ENCODE data around the gene APOL5. TPM values are rescaled to one million over a fixed set of nuclear protein-coding genes. Genes with fewer than 3 reads are reported as not detected.
"Not testable (repeated sequence)": the region's sequence is repeated elsewhere in the genome, so short reads cannot be mapped to it uniquely, and the experiment has no call there.

The APOL5 gene
- total RNA-seq, 1 donor from 2014 or later: not detected

GRCh38 chr22:35697142-35697541, 20.5 kb upstream of the APOL5 start:
- TF ChIP-seq CTCF (IDR thresholded peaks at IDR 0.05; ENCODE audit: partially characterized antibody, unreplicated experiment): no peak
- no peak overlapping the region for H3K4me3 Mint-ChIP-seq (ENCODE audit: unreplicated experiment)
- H3K36me3 Mint-ChIP-seq (ENCODE audit: unreplicated experiment): peaks cover 6% of the 10 kb centered on the region
- peaks cover 5% of the 10 kb centered on the region for H3K27me3 Mint-ChIP-seq (ENCODE audit: unreplicated experiment)
- DNase-seq: no peak
- no peak overlapping the region for H3K27ac Mint-ChIP-seq (ENCODE audit: unreplicated experiment)
- H3K4me1 Mint-ChIP-seq (ENCODE audit: low read depth, unreplicated experiment): no peaks in the 10 kb centered on the region
- H3K9me3 Mint-ChIP-seq (ENCODE audit: unreplicated experiment): no peaks in the 10 kb centered on the region

- not testable (repeated sequence) for H3K4me1 Mint-ChIP-seq (ENCODE audit: low read depth, unreplicated experiment); H3K36me3 Mint-ChIP-seq (ENCODE audit: unreplicated experiment); DNase-seq; H3K4me3 Mint-ChIP-seq (ENCODE audit: unreplicated experiment); H3K27ac Mint-ChIP-seq (ENCODE audit: unreplicated experiment); H3K9me3 Mint-ChIP-seq (ENCODE audit: unreplicated experiment); H3K27me3 Mint-ChIP-seq (ENCODE audit: unreplicated experiment)
These were observed 17.8 kb upstream of the APOL5 start for GRCh38 chr22:35699852-35700251.

- Mint-ChIP-seq H3K36me3 (ENCODE audit: unreplicated experiment) (no peaks in the 10 kb centered on the region), H3K4me1 (ENCODE audit: low read depth, unreplicated experiment) (peaks cover 7% of the 10 kb centered on the region), H3K4me3 (ENCODE audit: unreplicated experiment) (no peak overlapping the region), H3K9me3 (ENCODE audit: unreplicated experiment) (no peaks in the 10 kb centered on the region), H3K27me3 (ENCODE audit: unreplicated experiment) (no peaks in the 10 kb centered on the region), H3K27ac (ENCODE audit: unreplicated experiment) (no peak overlapping the region)
- TF ChIP-seq CTCF (IDR thresholded peaks at IDR 0.05; ENCODE audit: partially characterized antibody, unreplicated experiment): no peak
- DNase-seq: no peak
These were observed 13.6 kb upstream of the APOL5 start for GRCh38 chr22:35703861-35704584.

GRCh38 chr22:35705141-35705540, 12.5 kb upstream of the APOL5 start:
- Mint-ChIP-seq H3K27me3 (ENCODE audit: unreplicated experiment) (no peaks in the 10 kb centered on the region), H3K4me3 (ENCODE audit: unreplicated experiment) (no peak overlapping the region), H3K27ac (ENCODE audit: unreplicated experiment) (no peak overlapping the region), H3K36me3 (ENCODE audit: unreplicated experiment) (no peaks in the 10 kb centered on the region), H3K9me3 (ENCODE audit: unreplicated experiment) (no peaks in the 10 kb centered on the region), H3K4me1 (ENCODE audit: low read depth, unreplicated experiment) (peaks cover 7% of the 10 kb centered on the region)
- DNase-seq: no peak
- TF ChIP-seq CTCF (IDR thresholded peaks at IDR 0.05; ENCODE audit: partially characterized antibody, unreplicated experiment): no peak

GRCh38 chr22:35708453-35708852, 9.2 kb upstream of the APOL5 start:
- DNase-seq: no peak
- no peaks in the 10 kb centered on the region for H3K9me3 Mint-ChIP-seq (ENCODE audit: unreplicated experiment)
- no peak for TF ChIP-seq CTCF (IDR thresholded peaks at IDR 0.05; ENCODE audit: partially characterized antibody, unreplicated experiment)
- H3K27ac Mint-ChIP-seq (ENCODE audit: unreplicated experiment): no peak overlapping the region
- no peaks in the 10 kb centered on the region for H3K36me3 Mint-ChIP-seq (ENCODE audit: unreplicated experiment)
- H3K4me3 Mint-ChIP-seq (ENCODE audit: unreplicated experiment): no peak overlapping the region
- H3K4me1 Mint-ChIP-seq (ENCODE audit: low read depth, unreplicated experiment): peaks cover 7% of the 10 kb centered on the region
- no peaks in the 10 kb centered on the region for H3K27me3 Mint-ChIP-seq (ENCODE audit: unreplicated experiment)
